ENCODE measurements around the gene MOK.

Gene MOK

DNA sequence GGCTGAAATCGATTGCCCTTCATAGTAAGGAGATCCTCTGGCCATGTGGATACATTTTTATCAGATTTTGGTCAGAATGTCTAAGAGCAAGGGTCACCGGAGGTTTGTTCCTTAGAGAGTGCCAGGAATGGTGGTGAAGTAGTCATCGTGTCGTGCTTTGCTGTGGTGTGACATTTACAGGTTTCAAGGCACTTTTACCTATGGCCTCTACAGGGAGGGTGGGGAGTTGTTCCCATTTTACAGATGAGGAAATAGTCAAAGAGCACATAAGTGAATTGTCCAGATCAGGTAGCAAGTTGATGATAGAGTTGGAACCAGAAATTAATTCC, 108.1 kb downstream of the MOK start:
- Mint-ChIP-seq H3K36me3 (peaks cover 19 to 48% of the 10 kb centered on the region in 2 donors), H3K4me1 (peaks cover 29 to 50% of the 10 kb centered on the region in 2 donors), H3K4me3 (no peak overlapping the region), H3K27me3 (no peaks in the 10 kb centered on the region), H3K9me3 (no peaks in the 10 kb centered on the region), H3K27ac (no peak overlapping the region)
- no peak for ATAC-seq (replicated peaks)
- DNase-seq: no peak

DNA sequence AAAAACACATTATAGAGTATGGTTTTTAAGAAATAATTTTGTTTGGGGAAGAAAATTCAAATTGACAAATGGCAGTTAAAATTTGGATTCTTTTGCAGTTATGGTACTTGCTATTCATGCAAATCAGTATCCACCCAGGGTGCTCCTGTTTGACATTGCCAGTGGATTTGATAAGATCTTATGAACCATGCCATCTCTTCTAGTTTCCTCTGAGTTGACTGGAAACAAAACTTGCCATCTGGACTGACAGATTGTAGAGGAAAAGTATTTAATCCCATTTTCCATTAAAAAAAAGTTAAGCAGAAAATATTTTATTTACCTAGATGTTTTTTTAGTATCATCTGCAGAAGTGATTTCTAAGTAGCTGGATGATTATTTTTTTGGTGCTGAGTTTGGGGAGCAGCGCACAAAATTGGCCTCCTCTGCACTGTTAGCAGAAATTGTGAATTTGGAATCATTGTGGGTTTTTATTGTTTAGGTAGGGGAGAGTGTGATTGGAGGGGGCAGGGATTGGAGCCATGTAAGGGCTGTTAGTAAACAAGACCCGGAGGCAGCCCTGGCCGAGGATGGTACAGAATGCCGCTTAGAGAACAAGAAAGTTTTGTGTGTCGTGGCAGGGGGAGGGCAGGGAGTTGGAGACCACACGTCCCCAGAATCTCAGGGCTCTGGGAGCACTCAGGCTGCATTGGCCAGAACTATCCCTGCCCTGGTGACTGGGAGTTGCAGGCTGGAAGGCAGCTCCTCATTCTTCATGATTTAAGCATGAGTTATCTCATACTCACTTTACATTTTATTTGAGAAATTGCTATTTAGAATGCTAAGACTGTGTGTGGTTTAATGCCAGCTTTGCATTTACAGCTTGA, 108.7 kb downstream of the MOK start:
- Mint-ChIP-seq H3K27me3 (no peaks in the 10 kb centered on the region), H3K27ac (peak overlapping the region; percentile 37), H3K4me1 (peaks cover 24 to 46% of the 10 kb centered on the region in 2 donors), H3K4me3 (no peak overlapping the region), H3K9me3 (no peaks in the 10 kb centered on the region), H3K36me3 (peaks cover 16 to 42% of the 10 kb centered on the region in 2 donors)
- ATAC-seq (replicated peaks) (no peak), DNase-seq (no peak)

DNA sequence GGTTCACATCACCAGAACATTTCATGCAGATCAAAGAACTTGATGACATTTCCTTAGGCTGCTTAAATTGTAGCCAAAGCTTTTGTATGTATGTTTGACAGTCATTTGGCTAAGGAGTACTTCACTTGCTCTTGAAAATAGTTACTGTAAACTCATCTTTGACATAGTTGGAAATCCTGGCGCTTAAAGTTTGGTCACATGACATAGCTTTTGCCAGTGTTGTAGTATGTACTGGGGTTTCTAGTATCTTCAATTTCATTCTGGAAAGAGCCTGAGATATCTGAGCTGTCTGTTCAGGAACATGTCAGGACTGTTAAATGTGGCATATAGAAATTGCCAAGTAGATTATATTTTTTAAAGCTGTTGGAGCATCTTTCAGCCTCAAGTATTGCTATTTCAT, 109.5 kb downstream of the MOK start:
- no peaks in the 10 kb centered on the region for H3K27me3 Mint-ChIP-seq
- DNase-seq (no peak), ATAC-seq (replicated peaks) (no peak)
- H3K9me3 Mint-ChIP-seq: no peaks in the 10 kb centered on the region
- H3K36me3 Mint-ChIP-seq: peaks cover 15 to 39% of the 10 kb centered on the region in 2 donors
- no peak overlapping the region for H3K27ac Mint-ChIP-seq
- peaks cover 22 to 46% of the 10 kb centered on the region in 2 donors for H3K4me1 Mint-ChIP-seq
- H3K4me3 Mint-ChIP-seq: no peak overlapping the region

DNA sequence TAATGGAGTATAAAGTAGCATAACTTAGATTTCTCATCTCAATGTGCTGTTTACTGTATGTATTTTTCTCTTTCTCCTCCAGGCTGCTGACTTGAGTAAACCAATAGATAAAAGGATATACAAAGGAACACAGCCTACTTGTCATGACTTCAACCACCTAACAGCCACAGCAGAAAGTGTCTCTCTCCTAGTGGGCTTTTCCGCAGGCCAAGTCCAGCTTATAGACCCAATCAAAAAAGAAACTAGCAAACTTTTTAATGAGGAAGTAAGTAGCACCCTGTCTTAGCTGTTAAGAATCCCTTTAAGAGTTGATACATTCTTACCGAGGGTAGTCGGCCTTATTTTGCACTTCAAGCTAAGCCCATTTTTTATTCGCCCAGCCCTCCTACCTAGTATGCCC, 110.1 kb downstream of the MOK start:
- no peaks in the 10 kb centered on the region for H3K9me3 Mint-ChIP-seq
- DNase-seq (no peak), ATAC-seq (replicated peaks) (peak; percentile 54 to 61)
- H3K36me3 Mint-ChIP-seq: peaks cover 16 to 36% of the 10 kb centered on the region in 2 donors
- peaks cover 20 to 51% of the 10 kb centered on the region in 2 donors for H3K4me1 Mint-ChIP-seq
- no peak overlapping the region for H3K27ac Mint-ChIP-seq
- H3K4me3 Mint-ChIP-seq: no peak overlapping the region
- H3K27me3 Mint-ChIP-seq: no peaks in the 10 kb centered on the region

DNA sequence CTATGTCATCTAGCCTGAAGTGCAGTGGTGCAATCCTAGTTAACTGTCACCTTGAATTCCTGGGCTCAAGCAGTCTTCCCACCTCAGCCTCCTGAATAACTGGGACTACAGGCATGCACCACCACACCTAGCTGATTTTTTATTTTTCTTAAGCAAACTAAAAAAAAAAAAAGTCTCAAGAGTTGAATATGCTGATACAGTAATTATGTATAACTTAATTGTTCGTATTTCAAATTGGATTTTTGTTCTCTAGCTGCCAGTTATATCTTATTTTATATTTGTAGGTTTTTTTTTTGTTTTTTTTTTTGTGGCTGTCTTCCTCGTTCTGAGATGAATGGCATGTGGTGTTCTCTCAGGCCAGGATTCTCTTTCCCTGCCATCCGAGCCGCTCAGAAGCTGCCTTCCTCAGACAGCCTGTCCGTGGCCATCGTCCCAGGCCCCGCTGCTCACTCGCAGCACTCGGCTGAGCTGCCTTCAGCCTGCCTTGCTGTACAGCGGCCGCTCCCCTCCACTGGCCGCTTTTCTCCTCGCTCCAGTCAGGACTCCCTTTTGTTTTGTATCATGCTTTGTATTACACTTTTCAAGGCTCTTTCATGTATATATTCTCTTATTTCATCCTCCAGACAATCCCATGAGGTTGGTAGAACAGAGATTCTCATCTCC, 112.0 kb downstream of the MOK start:
- Mint-ChIP-seq H3K4me1 (peaks cover 19 to 52% of the 10 kb centered on the region in 2 donors), H3K27me3 (no peaks in the 10 kb centered on the region), H3K36me3 (peaks cover 10 to 24% of the 10 kb centered on the region in 2 donors), H3K9me3 (no peaks in the 10 kb centered on the region), H3K27ac (peak overlapping the region; percentile 53), H3K4me3 (no peak overlapping the region)
- DNase-seq (no peak), ATAC-seq (replicated peaks) (no peak)

DNA sequence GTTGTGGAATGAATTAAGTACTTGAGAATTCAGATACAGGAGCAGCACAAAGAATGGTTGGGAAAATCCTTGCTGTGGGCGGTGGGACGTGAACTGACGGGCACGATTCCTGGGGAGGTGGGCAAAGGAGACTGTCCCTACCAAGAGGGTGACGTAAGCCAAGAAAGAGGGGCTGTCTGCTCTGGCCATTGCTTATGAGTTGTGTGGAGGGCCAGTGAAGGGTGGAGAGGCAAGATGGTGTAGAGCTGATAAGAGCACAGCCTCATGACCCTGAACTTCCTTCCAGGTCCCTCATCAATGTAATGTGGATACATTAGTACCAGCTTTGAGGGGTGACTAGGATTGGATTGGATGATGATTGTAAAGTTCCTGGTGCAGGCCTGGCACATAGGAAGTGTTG, 115.1 kb downstream of the MOK start:
- H3K27me3 Mint-ChIP-seq: no peaks in the 10 kb centered on the region
- ATAC-seq (replicated peaks) (no peak), DNase-seq (no peak)
- H3K4me1 Mint-ChIP-seq: peaks cover 25 to 66% of the 10 kb centered on the region in 2 donors
- H3K9me3 Mint-ChIP-seq: no peaks in the 10 kb centered on the region
- peaks cover 3 to 6% of the 10 kb centered on the region in 2 donors for H3K36me3 Mint-ChIP-seq
- H3K27ac Mint-ChIP-seq: no peak overlapping the region
- H3K4me3 Mint-ChIP-seq: no peak overlapping the region

- H3K27me3 Mint-ChIP-seq: no peaks in the 10 kb centered on the region
- H3K9me3 Mint-ChIP-seq: no peaks in the 10 kb centered on the region
- H3K36me3 Mint-ChIP-seq: peaks cover 3 to 8% of the 10 kb centered on the region in 2 donors
- no peak overlapping the region for H3K27ac Mint-ChIP-seq
- peaks cover 31 to 67% of the 10 kb centered on the region in 2 donors for H3K4me1 Mint-ChIP-seq
- DNase-seq: no peak
- H3K4me3 Mint-ChIP-seq: no peak overlapping the region
- ATAC-seq (replicated peaks): no peak
These were observed 116.8 kb downstream of the MOK start for GRCh38 chr14:102188187-102188586.

DNA sequence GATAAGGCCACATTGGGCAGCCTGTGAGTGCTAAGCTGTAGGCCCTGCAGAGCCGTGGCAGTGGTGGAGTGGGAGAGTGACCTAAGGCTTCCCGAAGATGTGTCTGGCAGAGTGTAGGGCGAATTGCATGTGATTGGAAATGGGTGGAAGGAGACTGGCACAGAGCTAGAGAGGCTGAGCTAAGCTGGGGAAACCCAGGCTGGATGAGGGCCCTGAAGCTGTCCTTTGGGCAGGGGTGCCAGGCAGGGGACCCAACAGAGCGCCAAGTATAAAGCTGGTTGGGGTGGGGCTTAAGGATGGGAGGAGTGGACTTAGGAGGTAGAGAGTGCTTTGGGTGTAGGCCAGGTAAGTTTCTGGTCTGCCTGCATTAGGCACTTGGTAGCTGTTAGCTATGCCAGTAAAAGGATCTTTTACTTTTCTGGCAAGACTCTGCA, 117.4 kb downstream of the MOK start:
- DNase-seq (no peak), ATAC-seq (replicated peaks) (no peak)
- H3K36me3 Mint-ChIP-seq: peaks cover 3 to 7% of the 10 kb centered on the region in 2 donors
- no peaks in the 10 kb centered on the region for H3K9me3 Mint-ChIP-seq
- H3K4me1 Mint-ChIP-seq: peaks cover 33 to 67% of the 10 kb centered on the region in 2 donors
- H3K27me3 Mint-ChIP-seq: no peaks in the 10 kb centered on the region
- H3K4me3 Mint-ChIP-seq: no peak overlapping the region
- peak overlapping the region; percentile 68 for H3K27ac Mint-ChIP-seq

DNA sequence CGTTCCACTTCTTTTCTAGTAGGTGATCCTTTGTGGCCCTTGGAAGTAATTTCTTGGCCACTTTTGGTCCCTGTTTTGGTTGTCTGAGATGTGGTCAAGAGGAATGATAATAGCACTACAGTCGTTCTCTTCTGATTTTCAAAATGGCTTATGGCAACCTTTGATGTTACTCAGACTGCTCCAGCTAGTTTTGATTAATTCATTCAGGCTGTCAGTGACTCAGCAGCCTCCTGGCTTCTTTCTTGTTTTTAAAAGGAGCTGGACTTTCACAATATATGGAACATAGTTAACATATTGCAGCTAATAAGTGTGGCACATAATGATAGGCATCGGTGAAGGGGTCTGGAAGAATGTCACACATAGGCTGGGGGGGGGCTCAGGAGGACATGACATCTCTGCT, 117.9 kb downstream of the MOK start:
- no peaks in the 10 kb centered on the region for H3K27me3 Mint-ChIP-seq
- peaks cover 35 to 67% of the 10 kb centered on the region in 2 donors for H3K4me1 Mint-ChIP-seq
- H3K9me3 Mint-ChIP-seq: no peaks in the 10 kb centered on the region
- no peak overlapping the region for H3K4me3 Mint-ChIP-seq
- no peak overlapping the region for H3K27ac Mint-ChIP-seq
- ATAC-seq (replicated peaks) (no peak), DNase-seq (no peak)
- peaks cover 3 to 7% of the 10 kb centered on the region in 2 donors for H3K36me3 Mint-ChIP-seq

- ATAC-seq (replicated peaks) (no peak), DNase-seq (no peak)
- H3K4me3 Mint-ChIP-seq: no peak overlapping the region
- peaks cover 40 to 66% of the 10 kb centered on the region in 2 donors for H3K4me1 Mint-ChIP-seq
- H3K27me3 Mint-ChIP-seq: no peaks in the 10 kb centered on the region
- no peak overlapping the region for H3K27ac Mint-ChIP-seq
- H3K36me3 Mint-ChIP-seq: peaks cover 3 to 10% of the 10 kb centered on the region in 2 donors
- no peaks in the 10 kb centered on the region for H3K9me3 Mint-ChIP-seq
These were observed 119.6 kb downstream of the MOK start for GRCh38 chr14:102185360-102185759.

DNA sequence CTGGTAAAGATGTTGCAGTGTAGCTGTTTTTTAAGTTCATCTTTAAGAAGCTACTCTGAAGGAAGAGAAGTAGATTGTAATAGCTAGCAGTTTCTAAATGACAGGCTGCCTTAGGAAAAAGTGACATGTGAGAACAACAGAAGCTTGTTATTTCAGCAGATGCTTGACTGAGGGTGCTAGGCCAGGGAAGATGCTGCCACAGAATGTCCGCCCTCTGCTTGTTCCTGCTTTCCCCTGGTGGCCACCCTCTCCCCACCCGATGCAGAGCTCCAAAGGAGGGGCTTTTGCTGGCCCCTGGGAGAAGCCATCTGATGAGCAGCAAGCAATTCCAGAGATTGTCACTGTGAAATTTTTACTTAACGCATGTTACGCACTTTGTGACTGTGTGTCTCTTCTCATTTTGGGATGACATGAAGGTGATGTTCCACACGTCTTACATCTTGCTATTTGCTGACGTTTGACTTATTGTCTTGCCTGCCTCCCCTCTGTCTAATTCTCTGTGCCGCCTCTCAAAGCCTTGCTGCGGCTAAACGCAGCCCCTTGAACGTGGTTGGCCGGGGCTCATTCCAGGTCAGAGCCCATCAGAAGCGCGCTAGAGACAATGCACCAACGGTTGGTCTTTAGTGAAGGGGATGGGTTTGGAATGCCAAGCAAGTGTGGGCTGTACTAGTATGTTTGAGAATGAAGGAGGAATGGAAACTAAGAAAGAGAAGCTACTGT, 120.5 kb downstream of the MOK start:
- H3K9me3 Mint-ChIP-seq: no peaks in the 10 kb centered on the region
- peak; percentile 78 to 85 for ATAC-seq (replicated peaks)
- H3K4me1 Mint-ChIP-seq: peaks cover 40 to 62% of the 10 kb centered on the region in 2 donors
- no peak for DNase-seq
- H3K36me3 Mint-ChIP-seq: peaks cover 0 to 7% of the 10 kb centered on the region in 2 donors
- H3K4me3 Mint-ChIP-seq: peak overlapping the region; percentile 1 to 43
- H3K27me3 Mint-ChIP-seq: no peaks in the 10 kb centered on the region
- H3K27ac Mint-ChIP-seq: peak overlapping the region; percentile 72

GRCh38 chr14:102183886-102184285, 121.1 kb downstream of the MOK start:
- no peaks in the 10 kb centered on the region for H3K9me3 Mint-ChIP-seq
- H3K27ac Mint-ChIP-seq: peak overlapping the region; percentile 72
- peaks cover 0 to 7% of the 10 kb centered on the region in 2 donors for H3K36me3 Mint-ChIP-seq
- DNase-seq (no peak), ATAC-seq (replicated peaks) (no peak)
- H3K4me1 Mint-ChIP-seq: peaks cover 40 to 62% of the 10 kb centered on the region in 2 donors
- H3K4me3 Mint-ChIP-seq: no peak overlapping the region
- no peaks in the 10 kb centered on the region for H3K27me3 Mint-ChIP-seq

DNA sequence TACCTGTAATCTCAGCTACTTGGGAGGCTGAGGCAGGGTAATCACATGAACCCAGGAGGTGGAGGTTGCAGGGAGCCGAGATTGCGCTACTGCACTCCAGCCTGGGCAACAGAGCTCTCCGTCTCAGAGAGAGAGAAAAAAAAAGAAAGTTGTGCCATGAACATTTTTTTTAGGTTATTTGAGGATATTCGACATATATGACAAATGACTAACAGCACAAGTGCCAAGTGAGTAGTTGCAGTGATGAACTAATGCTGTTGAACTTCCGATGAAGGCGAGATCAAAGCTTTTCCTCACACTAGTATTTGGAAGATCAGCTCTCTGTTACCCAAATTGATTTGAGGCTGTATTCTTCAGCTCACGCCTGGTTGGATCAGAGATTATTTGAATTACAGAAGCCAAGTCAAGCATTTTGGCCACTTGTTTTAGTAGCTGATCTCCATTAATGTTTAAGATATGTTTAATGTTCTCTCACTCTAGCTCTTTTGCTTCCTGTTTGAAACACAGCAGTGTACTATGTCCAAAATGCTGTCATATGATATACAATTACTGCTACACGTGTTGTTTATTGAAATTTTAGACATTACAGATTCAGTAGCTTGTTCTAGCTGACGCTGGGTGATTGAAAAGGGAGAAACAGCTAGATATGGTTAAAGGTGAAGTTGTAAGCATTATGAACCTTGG, 121.9 kb downstream of the MOK start:
- Mint-ChIP-seq H3K4me1 (peaks cover 45 to 67% of the 10 kb centered on the region in 2 donors), H3K27me3 (no peaks in the 10 kb centered on the region), H3K27ac (peak overlapping the region; percentile 2), H3K36me3 (peaks cover 0 to 11% of the 10 kb centered on the region in 2 donors), H3K9me3 (no peaks in the 10 kb centered on the region), H3K4me3 (no peak overlapping the region)
- DNase-seq (no peak), ATAC-seq (replicated peaks) (no peak)

GRCh38 chr14:102182190-102182589, 122.8 kb downstream of the MOK start:
- Mint-ChIP-seq H3K9me3 (no peaks in the 10 kb centered on the region), H3K27me3 (no peaks in the 10 kb centered on the region), H3K4me3 (no peak overlapping the region), H3K36me3 (peaks cover 0 to 17% of the 10 kb centered on the region in 2 donors), H3K4me1 (peaks cover 45 to 69% of the 10 kb centered on the region in 2 donors), H3K27ac (no peak overlapping the region)
- DNase-seq: no peak
- peak; percentile 51 to 54 for ATAC-seq (replicated peaks)

Measured in stimulated activated naive B cell treated with anti-CD40 and anti-IgM and Interleukin-4, amounts not matched to agents 10 μg/mL and 1 μg/mL and 100 μg/mL, for 72 hours (primary cell).